AG04449 (cell line): ENCODE results near the gene AMDHD2.

Source experiments
- CTCF ChIA-PET: fragments of 350-600 bp; formaldehyde crosslinking; extraction: SDS; loops from one replicate; lab custom pipeline; 2021; ENCODE audit warnings: antibody characterized with exemption; lab: Yijun Ruan, JAX
- POLR2A ChIA-PET: fragments of 400-600, 350-600 bp; formaldehyde crosslinking; extraction: SDS; loops from one replicate; lab custom pipeline; 2020; ENCODE audit warnings: antibody characterized with exemption, inconsistent platforms; lab: Yijun Ruan, JAX
- DNase-seq: peaks from one replicate; pipeline ENCODE4 v3.0.0-alpha.2; 2010; ENCODE audit warnings: low read depth, low spot score
- H3K4me3 ChIP-seq: 2 replicates; pipeline ENCODE4 v1.5.1; 2011; ENCODE audit warnings: low read depth, mild to moderate bottlenecking, control low read depth, low read length
- TF ChIP-seq, protein P1 (sequence below): IDR thresholded peaks from one replicate; pipeline ENCODE4 v1.5.1; 2011; ENCODE audit warnings: mild to moderate bottlenecking, moderate library complexity, low read length, control low read depth, inconsistent platforms; ENCODE audit not compliant: insufficient read depth; ENCODE audit errors: missing control alignments

The AMDHD2 gene

DNA sequence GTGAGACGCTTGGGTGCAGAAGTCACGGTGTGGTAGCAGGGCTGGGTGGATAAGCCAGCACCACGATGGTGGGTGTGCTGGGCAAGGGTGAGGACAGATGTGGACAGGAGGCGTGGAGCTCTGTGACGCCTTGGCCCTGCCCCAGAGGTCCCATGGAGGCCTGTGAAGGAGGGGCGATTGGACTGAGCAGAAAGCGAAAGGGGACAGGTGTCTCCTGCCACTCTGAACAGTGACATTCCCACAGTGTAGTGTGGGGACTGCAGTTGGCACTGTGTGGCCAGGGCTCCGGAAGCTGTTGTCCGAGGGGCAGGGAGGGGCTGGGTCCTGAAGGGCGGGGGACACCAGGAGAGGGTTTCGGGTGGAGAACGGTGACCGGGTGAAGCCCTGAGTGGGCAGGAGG is 37.9 kb upstream of the AMDHD2 start:
- no peak overlapping the region for H3K4me3 ChIP-seq
- POLR2A ChIA-PET, result interaction anchor here (0.8 to 1.6 kb wide), 4 partner anchors 7 to 231 kb away, joined by 3 to 7 read pairs (median 5); partner anchors contain the start of genes ECI1, TBC1D24 and TEDC2

DNA sequence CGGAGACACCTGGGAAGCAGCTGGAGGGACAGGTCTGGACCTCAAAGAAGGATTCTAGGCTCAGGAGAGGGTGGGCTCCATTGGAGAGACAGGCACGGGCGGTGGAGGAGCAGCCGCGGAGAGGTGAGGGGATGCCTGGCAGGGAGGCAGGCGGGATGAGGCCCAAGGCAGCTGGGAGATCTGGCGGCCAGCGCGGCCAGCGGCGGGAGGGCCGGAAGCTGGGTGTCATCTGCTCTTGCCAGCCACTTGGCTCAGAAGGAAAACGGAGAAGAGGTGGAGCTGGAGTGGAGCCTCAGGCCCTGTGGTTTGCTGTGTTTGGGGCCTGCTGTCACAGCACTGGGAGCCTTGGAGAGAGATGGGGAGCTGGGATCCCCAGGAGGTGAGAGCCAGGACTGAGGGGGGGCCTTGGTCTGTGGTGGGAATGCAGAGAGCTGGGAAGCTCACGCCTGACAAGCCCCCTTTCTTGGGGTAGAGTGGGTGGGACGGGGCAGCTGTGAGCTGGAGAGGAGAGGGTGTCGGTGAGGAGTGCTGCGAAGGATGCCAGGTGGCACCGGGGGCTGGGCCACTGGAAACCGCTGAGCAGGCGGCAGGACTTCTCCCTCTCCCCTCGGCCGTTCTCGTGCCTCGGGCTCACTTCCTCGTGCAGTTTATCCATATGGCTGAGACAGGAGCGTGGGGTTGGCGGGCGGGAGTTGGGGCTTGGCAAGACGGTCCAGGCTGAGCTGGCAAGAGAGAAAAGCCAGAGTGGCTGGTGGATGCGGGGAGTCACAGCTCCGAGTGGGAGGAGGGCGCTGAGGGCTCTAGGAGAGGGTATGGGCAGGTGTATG is 37.2 kb upstream of the AMDHD2 start:
- POLR2A ChIA-PET, result interaction anchor here (0.8 to 1.6 kb wide), 4 partner anchors 8 to 231 kb away, joined by 3 to 7 read pairs (median 5); partner anchors contain the start of genes ECI1, TBC1D24 and TEDC2
- H3K4me3 ChIP-seq, result peak overlapping the region; percentile 49
- DNase-seq, result no peak
- CTCF ChIA-PET, result interaction anchor here (0.9 to 5.1 kb wide), 8 partner anchors 9 to 53 kb away, joined by 3 to 41 read pairs (median 4); partner anchors contain the start of genes ATP6V0C, CCNF and TEDC2
- TF ChIP-seq, protein P1, sequence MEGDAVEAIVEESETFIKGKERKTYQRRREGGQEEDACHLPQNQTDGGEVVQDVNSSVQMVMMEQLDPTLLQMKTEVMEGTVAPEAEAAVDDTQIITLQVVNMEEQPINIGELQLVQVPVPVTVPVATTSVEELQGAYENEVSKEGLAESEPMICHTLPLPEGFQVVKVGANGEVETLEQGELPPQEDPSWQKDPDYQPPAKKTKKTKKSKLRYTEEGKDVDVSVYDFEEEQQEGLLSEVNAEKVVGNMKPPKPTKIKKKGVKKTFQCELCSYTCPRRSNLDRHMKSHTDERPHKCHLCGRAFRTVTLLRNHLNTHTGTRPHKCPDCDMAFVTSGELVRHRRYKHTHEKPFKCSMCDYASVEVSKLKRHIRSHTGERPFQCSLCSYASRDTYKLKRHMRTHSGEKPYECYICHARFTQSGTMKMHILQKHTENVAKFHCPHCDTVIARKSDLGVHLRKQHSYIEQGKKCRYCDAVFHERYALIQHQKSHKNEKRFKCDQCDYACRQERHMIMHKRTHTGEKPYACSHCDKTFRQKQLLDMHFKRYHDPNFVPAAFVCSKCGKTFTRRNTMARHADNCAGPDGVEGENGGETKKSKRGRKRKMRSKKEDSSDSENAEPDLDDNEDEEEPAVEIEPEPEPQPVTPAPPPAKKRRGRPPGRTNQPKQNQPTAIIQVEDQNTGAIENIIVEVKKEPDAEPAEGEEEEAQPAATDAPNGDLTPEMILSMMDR, result no peak

More for the DNA sequence above, 37.9 kb upstream of the AMDHD2 start:
- CTCF ChIA-PET, result interaction anchor here (1.0 to 5.1 kb wide), 6 partner anchors 8 to 52 kb away, joined by 3 to 41 read pairs (median 4); partner anchors contain the start of genes CCNF and TEDC2
- TF ChIP-seq, protein P1, result no peak
- no peak for DNase-seq

DNA sequence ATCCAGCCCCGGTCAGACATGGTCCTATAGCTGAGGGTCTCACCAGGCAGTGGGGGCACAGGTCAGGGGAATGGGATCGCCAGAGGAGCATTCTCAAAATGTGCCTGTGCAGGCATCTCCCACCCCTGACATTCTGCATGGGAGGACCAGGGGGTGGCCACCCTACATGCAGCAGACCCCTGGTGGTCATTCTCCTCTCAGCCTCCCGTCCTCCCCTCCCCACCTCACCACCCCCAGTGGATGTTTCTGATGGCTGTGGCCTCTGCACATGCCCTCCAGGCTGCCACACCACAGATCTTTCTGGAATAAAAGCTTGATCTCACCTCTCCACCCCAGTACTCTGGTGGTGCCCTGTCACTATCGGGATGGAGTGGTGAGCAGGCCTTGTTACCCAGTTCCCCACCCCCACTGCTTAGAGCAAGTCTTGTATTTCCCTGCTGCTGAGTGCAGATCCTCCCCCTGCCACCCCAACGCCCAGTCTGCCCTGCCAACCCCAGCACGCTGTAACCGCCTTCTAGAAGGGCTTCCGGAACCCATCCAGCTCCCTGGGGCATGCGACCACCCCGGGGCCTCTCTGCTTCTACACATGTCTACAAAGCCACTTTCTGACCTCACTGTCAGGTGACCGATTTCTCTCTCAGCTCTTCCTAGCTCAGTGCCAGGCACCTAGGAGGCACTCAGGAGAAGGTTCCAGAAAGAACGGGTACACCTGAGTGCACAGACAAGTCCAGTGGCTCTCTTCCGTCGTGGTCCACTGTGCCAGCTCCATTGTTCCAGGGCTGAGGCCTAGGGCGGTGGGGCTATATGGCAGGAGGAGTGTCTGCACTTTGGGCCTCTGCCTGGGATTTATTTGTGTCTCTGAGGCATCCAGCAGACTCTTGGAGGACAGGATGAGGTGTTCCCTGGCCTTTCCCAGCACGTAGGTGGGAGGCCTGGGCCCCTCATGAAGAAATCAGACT is 36.0 kb upstream of the AMDHD2 start:
- no peak for DNase-seq
- CTCF ChIA-PET, result interaction anchor here (1.2 to 5.1 kb wide), 5 partner anchors 10 to 26 kb away, joined by 3 to 41 read pairs (median 5); partner anchors contain the start of gene TBC1D24
- POLR2A ChIA-PET, result interaction anchor here (1.6 kb wide), 1 partner anchor 9 kb away, joined by 6 read pairs; the partner anchor contains the start of gene TBC1D24
- TF ChIP-seq, protein P1, result no peak
- H3K4me3 ChIP-seq, result no peak overlapping the region

DNA sequence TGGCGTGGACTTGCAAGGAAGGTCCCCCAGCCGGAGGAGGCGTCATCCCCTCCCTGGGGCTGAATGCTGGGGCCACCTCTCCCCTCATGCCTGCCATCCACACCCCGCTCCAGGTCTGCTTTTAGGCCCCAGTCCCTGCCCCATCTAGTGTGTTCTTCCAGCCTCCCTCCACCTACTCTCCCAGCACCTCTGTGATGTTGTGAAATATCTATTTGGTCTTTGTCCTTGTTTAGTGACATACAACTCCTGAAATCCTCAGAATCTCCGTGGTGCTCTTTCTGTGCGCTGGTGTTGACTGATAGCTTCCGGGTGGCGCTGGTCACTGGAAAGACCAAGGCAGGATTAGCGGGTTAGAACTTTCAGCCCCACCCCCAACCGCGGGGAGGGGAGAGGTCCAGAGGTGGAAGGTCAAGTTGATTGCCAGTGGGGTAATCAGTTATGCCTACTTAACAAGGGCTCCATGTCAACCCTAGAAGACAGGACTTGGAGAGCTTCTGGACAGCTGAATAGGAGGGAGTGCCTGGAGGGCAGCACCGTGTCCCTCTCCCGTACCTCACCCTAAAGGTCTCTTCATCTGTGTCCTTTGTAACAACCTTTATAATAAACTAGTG is 35.2 kb upstream of the AMDHD2 start:
- TF ChIP-seq, protein P1, result no peak
- no peak overlapping the region for H3K4me3 ChIP-seq
- no peak for DNase-seq
- ChIA-PET POLR2A (no interaction called here), CTCF (interaction anchor here (1.3 to 5.1 kb wide), 3 partner anchors 11 to 25 kb away, joined by 3 to 41 read pairs (median 7); partner anchors contain the start of gene TBC1D24)

DNA sequence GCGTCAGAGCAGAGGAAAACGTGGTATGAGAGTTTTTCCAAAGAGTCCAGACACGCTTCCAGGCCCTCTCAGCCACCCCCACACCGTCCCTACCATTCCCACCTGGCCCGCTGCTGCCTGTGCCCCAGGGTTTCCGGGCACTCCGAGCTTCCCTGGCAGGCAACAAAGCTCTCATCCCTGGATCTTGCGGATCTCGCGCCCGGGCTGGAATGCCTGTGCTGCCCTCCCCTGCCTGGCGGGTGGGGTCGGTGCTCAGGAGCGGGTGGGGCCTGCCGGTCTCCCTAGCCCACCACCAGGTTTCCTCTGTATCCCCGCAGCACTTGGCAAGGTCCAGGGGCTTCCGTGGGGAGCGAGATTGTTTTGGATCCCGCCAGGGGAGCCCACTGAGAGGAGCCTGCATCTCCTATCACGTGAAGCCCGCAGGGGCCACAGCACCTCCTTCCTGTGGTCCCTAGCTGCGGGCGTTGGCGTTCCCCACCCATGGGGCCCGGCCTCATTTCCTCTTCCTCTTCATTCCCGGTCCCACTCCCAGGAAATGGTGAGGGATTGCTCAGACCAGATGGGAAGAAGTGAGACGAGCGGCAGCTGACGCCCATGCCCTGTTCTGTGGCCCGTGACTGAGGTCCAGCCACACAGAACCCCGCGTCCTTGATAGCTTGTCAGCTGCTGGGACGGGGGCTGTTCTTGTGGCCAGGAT is 34.2 kb upstream of the AMDHD2 start:
- H3K4me3 ChIP-seq, result no peak overlapping the region
- POLR2A ChIA-PET, result no interaction called here
- TF ChIP-seq, protein P1, result no peak
- no peak for DNase-seq
- CTCF ChIA-PET, result interaction anchor here (0.9 to 5.1 kb wide), 4 partner anchors 12 to 146 kb away, joined by 3 to 41 read pairs (median 5); partner anchors contain the start of genes ABCA3 and TBC1D24
